GM18517 (cell line): ENCODE data around the gene SSRP1.
"Not testable (repeated sequence)": the region's sequence is repeated elsewhere in the genome, so short reads cannot be mapped to it uniquely, and the experiment has no call there.

Experiments
- ATAC-seq: cut with Tn5 transposase; IDR thresholded peaks from one replicate; pipeline ENCODE4 v1.9.1; 2021; ENCODE audit warnings: mild to moderate bottlenecking, moderate library complexity; ENCODE audit not compliant: unreplicated experiment

SSRP1 gene

DNA sequence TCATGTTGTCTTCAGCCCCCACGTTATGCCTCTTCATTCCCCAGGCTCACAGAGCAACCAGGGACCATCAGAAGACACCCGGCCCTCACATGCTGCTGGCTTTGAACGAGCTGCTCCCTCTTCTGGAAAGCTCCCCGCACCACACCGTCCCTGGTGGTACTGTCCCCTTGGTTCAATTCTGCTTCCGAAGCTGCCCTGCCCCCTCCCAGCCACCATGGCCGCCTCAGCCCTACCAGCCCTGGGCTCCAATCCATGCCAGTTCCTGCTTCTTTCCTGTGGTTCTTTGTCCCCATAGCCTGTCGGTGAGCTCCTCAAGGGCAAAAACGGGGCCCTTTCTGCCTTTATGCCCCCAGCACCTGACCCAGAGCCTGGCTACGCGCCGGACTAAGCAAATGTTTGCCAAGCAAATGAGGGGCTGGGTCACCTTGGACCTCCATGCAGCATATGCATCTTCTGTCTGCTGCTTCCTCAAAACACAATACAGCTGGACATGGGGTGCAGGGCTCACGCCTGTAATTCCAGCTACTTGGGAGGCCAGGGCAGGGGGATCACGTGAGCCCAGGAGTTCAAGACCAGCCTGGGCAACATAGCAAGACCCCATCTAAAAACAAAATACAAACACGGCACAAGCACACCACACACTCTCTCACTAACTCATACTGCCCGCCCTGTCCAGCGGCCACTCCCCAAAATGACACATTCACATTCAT, 32.3 kb downstream of the SSRP1 start:
- ATAC-seq: no peak

- no peak for ATAC-seq
Observed at GRCh38 chr11:57302489-57302888, 33.2 kb downstream of the SSRP1 start.

GRCh38 chr11:57301711-57302423, 33.8 kb downstream of the SSRP1 start:
- ATAC-seq: no peak

DNA sequence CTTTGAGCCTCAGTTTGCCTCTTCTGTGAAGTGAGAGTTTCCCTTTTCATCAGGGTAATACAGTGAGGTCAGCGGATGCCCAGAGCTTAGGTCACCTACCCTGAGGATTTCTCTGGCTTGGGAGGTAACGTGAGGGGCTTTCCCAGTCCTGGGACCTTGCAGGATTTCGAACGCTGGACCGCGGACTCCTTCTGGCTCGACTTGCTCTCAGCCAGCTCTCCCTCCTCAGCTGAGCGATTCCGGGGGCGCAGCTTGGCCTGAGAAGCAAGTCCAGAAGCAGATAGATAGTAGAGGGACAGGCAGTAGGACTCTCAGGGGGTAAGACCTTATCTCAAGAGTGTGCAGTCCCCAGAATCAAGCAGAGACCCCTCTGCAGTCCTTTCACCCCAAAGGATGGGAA, 34.9 kb downstream of the SSRP1 start:
- ATAC-seq: no peak

DNA sequence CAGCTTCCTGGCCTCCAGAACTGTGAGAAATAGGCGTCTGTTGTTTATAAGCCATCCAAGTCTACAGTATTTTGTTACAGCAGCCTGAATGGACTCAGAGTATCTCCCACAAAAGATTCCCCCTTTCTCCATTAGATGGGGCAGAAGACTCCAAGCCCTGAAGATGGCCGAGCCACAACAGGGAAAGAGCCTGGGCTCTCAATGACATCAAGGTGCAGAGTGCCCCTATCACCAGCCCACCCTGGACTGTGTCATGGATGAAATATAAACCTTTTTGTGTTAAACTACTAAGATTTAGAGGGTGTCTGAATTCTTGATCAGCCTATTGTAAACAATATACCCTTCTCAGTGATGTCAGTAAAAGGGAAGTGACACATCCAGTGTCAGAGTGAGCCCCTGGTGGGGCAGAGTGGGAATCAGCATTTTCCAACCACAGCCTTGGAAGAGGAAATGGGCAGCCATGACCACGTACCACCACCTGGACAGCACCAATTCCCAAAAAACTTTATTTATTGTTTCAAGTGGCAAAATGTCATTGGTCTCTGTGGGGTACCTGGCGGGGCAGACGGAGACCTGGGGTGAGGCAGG, 36.4 kb downstream of the SSRP1 start:
- no peak for ATAC-seq

- ATAC-seq: no peak
Observed at GRCh38 chr11:57297221-57297620, 38.5 kb downstream of the SSRP1 start.

DNA sequence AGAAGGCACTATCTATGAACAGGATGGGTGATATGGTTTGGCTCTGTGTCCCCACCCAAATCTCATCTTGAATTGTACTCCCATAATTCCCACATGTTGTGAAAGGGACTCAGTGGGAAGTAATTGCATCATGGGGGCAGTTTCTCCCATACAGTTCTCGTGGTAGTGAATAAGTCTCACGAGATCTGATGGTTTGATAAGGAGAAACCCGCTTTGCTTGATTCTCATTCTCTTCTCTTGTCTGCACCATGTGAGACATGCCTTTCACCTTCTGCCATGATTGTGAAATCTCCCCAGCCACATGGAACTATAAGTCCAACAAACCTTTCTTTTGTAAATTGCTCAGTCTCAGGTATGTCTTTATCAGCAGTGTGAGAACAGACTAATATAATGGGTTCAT, 39.5 kb downstream of the SSRP1 start:
- not testable (repeated sequence) for ATAC-seq

GRCh38 chr11:57294225-57295131, 41.2 kb downstream of the SSRP1 start:
- no peak for ATAC-seq

DNA sequence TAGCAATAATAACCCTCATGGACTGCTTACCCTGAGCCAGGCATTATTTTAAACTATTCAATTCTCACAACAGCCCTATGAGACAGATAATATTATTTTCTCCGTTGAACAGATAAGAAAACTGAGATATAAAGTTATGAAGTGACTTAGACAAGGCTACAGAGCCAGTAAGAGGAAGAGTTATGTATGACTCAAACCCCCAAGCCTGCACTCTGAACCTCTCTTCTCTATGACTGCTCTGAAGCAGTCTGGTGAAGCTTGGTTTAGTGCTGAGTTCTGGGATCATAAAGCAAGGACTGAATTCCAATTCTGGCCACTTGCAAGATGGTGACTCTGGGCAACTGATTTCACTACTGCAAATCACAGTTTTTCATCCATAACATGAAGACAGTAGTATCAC, 45.4 kb downstream of the SSRP1 start:
- no peak for ATAC-seq

GRCh38 chr11:57288771-57289579, 46.7 kb downstream of the SSRP1 start:
- ATAC-seq: no peak

DNA sequence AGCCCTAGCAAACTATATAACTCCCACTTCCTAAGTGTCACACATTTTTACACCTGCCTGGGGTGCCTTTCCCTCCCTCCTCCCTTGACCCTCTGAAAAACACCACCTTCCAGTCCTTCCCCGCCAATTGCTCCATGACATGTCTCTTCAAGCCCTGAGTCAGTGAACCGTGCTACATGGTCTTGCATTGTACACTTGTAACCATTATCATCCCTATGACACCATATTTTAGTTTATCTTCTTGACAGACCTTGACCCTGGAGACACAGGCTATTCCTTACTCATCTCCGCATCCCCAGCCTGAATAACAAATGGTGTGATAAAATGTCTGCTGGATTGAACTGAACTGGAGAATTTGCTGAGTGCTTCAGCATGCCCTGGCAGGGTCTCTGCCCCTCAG, 47.8 kb downstream of the SSRP1 start:
- ATAC-seq: no peak

- no peak for ATAC-seq
Observed at GRCh38 chr11:57283231-57283990, 52.3 kb downstream of the SSRP1 start.

GRCh38 chr11:57281546-57281945, 54.1 kb downstream of the SSRP1 start:
- not testable (repeated sequence) for ATAC-seq

- ATAC-seq: no peak
Observed at GRCh38 chr11:57279116-57279515, 56.6 kb downstream of the SSRP1 start.

DNA sequence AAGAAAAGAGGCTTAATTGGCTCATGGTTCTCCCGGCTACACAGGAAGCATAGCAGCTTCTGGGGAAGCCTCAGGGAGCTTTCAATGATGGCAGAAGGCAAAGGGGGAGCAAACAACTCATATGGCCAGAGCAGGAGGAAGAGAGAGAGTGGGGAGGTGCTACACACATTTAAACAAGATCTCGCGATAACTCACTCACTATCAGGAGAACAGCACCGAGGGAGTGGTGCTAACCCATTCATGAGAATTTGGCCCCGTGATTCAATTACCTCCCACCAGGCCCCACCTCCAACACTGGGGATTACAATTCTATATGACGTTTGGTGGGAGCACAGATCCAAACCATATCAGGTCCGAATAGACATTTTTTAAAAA, 57.0 kb downstream of the SSRP1 start:
- ATAC-seq: no peak

DNA sequence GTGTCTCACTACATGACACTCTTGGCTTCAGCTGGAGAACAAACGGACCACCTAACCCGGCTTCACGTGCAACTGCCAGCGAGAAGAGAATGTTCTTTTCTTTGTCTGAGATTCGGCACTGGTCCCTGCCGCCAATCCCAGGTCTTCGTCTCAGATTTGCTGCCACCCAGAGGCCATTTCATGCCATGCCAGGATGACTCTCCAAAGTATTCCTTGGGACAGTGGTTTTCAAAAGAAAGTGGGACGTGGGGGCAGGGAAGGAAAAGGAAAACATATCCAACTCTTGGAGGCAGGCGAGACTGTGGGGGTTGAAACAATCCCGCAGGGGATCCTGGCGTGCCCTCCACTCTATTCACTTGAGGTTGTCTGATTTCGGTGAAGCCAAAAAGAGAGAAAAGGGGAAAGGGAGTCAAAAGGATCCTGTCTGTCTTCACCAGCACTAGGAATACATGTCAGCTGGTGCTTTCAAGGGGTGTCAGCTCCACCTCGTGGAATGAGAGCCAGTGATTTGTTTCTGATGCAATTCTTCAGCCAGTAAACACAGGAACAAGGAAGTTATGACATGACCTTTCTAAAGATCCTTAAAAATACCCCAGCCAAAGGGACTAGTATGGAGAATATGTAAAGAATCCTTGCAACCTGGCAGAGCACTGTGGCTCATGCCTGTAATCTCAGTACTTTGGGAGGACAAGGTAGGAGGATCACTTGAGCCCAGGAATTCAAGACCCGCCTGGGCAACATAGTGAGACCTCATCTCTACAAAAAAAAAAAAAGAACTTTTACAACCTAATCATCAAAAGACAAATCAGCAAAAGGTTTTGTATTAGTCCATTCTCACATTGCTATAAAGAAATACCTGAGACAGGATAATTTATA, 57.6 kb downstream of the SSRP1 start:
- no peak for ATAC-seq

GRCh38 chr11:57276971-57277675, 58.6 kb downstream of the SSRP1 start:
- no peak for ATAC-seq
